Activated CD4-positive, alpha-beta T cell treated with anti-CD3 and anti-CD28 coated beads, Interleukin-2, amount 50 U/mL, for 1 hour (primary cell): Measurements from ENCODE around the gene TNKS1BP1.
"Not testable (repeated sequence)": the region's sequence is repeated elsewhere in the genome, so short reads cannot be mapped to it uniquely, and the experiment has no call there.

Experiments used
- DNase-seq: peaks from one replicate; pipeline ENCODE4 v3.0.0-alpha.2; 2020

The TNKS1BP1 gene

DNA sequence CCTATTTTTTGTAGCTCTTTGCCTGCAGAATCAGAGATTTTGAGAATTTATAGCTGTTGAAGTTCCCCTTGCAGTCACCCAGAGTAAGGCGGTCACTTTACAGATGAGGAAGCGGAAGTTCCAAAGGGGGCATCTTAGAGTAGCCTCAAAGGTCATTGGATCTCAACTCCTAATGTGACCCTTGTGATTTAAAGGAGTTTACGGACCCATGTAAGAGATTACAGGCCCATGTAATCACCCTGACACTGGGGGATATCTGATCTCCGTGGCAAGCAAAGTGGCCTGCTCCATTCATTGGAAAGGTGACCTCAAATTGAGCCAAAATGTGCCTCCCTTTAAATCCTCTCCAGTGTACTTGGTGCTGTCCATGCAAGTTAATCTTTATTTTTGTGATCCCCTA, 29.1 kb upstream of the TNKS1BP1 start:
- DNase-seq: no peak

DNA sequence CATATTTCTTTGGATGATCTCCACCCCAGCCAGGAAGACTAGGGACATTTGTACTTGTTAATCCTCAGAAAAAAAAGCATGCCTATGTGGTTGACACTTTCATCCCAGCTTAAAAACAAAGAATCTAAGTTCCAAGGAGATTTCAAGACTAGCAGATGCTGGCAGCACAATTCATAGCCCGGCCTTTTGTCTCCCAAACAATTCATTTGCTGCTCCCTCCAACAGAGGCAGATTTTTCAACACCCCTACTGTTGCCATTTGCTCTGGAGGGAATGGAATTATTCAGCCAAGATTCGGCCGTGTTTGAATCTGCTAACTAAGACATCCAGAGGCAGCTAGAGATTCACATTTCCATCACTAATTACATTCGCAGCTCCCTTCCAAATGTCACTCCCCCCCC, 28.7 kb upstream of the TNKS1BP1 start:
- no peak for DNase-seq

DNA sequence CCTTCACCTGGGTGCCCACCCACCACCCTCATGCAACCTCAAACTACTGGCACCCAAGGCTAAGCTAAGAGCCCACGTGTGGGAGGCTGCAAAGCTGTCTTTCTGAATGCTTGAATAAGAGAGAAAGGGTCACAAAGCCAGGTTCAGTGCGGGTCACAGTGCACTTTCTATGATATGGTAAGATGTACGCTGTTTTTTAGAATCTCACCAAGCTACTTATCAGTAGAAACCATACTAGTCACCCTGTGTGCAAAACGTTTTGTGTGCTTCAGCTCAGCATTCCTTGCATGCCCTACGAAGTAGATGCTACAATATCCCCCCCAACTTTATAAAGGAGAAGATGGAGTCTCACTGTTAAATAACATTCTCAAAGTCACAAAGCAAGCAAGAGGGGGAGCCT, 28.3 kb upstream of the TNKS1BP1 start:
- DNase-seq: no peak

DNA sequence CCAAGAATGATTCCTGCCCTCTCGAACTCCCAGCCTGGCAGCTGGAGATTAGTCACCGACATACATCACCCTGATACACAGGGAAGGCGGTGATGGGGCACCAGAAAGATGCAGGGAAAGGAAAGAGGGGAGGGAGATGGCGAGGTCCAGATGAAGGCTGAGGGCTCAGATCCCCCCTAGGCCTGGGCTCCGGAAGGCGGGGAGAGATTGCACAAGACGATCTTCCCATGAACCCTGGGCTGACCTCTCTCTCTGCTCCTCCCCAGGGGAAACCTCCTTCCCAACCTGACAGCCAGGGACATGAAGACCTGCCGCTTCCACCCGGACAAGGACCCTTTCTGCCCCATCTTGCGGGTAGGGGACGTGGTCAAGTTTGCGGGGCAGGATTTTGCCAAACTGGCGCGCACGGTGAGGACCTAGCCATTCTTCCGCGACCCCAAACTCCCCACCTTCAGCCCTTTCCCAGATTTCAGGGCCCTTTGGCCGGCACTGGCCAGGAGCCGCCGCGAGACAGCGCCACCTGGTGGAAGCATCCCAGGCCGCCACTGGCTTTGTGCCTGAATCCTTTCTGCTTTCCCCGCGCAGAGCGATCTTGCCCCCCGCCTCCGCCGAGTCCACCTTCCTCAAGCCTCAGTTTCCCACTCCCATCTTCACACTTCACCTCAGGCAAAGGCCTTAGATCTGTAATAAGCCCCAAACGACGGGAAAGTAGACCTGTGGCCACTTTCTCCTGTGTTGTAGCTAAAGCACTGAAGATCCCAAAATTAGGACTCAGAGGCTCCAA, 24.9 kb upstream of the TNKS1BP1 start:
- peak; percentile 60 for DNase-seq

DNA sequence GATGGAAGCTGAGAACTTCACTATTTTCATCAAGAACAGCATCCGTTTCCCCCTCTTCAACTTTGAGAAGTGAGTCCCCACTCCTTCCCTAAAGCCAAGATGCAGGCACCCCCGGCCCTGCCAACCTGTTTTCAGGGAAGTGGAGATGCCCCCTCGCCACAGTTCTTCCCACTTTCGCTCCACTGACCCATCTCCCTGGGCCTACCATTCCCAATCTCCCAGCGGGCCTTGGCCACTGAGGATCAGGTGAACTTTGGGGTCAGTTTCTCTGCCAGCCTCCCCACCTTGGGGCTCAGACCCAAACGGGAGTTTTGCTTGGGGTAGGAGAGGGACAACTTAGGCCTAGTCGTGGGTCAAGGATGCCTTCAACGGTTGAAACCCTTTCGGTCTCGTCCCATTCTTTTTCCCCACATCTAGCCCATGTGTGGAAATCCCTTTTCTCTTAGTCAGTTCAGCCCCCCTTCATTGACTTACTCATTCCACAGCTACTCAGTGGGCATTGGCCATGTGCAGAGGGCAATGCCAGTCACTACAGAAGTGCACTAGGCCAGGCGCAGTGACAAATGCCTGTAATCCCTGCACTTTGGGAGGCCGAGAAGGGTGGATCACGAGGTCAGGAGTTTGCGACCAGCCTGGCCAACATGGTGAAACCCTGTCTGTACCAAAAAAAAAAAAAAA, 24.0 kb upstream of the TNKS1BP1 start:
- no peak for DNase-seq

DNA sequence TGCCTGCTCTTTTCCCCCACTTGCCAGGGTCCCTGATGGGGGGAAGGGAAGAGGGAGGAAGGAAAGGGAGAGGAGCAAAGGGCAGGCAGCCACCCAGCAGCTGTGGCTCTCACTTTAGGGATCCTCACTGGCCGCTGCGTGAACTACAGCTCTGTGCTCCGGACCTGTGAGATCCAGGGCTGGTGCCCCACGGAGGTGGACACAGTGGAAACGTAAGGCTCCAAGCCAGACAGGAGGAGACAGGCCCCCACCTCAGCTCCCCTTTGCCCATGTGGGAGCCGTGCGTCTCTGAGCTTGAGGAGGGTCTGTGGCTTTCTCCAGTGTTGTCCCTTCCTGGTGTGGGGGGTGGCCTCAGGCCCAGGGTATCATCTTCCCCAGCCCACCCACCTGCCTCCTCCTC, 23.3 kb upstream of the TNKS1BP1 start:
- no peak for DNase-seq

DNA sequence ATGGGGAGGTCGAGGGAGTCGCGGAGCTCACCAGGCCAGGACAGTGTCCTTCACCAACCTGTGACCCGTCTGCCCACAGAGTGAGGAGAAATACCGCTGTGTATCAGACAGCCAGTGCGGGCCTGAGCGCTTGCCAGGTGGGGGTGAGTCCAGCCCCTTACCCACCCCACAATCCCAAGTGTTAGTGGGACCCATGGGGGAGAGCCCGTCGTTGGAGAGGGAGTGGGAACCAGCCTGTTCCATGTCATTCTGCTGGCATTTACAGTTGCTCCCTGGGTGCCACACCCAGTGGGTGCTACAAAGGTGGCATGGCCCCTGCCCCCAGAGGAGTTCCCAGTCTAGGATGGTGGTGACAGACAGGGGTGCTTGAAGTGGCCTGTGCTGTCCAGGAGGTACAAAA, 22.6 kb upstream of the TNKS1BP1 start:
- no peak for DNase-seq

DNA sequence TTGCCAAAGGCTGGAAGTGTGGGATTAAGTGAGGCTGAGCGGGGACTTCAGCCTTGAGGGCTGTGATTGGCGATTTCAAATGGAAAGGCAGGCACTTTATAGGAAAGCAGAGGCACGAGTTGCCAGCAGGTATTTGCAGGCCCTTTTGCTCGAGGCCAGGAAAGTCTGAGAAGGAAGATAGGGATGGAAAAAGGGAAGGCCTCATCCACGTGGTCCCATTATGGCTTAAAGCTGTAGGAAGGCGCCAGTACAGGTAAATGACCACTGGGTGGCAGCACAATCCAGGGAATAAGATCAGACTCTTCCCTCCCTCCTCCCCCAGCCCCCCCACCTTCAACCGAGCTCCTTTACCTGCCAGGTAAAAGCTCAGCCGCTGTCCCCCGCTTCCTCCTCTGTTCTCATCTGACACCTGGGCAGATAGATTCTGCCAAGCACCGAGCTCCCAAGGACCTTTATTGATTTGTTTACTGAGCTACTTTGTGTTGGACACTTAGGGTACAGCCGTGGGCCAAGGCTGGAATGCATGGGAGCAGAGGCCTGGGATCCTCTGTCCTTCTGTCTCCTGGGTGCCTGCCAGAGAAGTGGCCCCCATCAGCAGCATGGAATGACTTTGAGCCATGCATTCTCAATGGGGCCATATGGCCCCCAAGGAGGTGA, 20.9 kb upstream of the TNKS1BP1 start:
- DNase-seq: peak; percentile 69

DNA sequence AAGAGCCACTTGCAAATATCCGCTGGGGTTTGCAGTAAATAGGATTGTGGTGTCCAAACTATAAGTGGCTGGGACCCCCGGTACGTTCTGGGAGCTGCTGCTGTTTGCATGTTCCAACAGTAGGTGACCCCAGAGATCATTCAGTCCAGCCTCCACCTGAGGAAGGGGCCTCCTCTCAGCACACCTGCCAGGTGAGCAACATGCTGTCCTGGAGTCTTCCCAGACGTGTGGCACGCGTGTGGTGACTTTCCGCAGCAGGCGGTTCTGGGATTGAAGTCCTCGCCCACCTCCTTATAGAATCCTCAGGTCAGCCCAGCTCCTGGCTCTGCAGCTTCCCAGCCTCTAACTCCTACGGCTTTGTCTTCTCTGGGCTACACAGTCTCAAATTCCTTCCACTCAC, 20.1 kb upstream of the TNKS1BP1 start:
- DNase-seq: no peak

DNA sequence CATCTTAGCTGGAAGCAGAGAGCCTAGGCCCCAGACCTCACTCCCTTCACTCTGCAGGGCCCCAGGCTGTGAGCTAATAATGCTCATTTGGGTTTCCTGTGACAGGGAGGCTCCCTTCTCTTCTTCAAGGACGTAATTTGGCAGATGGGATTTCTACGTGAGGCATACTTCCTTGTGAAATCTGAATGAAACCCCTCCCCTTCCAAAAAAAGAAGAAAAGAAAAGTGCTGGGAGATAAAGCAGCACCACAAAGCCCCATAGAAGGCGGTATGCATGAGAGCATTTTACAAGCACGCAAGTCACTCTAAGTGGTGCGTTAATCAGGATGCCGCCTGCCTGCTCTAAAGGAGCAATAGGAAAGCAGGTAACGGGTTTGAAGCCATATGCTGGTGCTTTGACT, 19.1 kb upstream of the TNKS1BP1 start:
- DNase-seq: no peak

DNA sequence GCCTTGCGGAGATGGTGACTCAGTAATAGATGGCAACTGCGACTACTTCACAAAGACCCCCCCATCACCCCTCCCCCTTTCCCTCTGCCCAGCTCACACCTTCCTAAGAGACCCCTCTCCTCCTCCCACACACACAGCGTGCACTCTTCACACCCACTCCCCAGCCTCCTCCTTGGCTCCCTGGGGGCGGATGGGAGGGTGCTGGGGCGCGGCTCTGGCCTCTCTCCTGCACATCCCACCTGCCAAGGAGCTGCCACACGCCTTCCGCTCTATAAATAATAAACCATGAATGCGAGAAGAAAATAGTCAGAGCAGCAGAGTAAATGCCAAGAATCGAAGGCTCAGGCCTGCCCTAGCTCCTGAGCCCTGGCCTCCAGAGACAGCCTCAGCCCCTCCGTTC, 17.9 kb upstream of the TNKS1BP1 start:
- no peak for DNase-seq

DNA sequence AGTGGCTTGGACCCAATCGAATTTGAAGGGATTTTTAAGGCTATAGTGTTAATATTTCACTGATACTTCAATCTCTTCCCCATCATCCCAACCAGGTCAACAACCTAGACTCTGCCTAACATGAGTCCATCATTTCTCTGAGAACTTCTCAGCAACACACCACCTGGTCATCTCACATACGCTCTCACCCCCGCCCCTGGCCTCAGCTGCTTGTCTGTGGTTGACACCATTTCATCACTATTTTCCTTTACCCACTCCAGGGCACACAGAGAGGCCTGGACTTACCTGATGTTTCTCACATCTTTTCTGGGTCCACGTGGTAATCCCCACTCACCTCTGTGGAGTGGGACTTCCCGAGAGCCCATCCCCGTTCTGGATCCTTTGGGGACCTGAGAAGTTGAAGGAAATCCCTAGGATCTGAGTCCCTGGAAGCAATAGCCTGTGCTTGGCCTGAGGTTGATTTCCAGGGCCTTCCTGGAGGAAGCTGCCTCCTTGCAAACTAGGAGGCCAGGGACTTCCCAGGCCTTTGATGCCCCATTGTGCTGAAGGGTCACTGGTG, 16.6 kb upstream of the TNKS1BP1 start:
- no peak for DNase-seq

DNA sequence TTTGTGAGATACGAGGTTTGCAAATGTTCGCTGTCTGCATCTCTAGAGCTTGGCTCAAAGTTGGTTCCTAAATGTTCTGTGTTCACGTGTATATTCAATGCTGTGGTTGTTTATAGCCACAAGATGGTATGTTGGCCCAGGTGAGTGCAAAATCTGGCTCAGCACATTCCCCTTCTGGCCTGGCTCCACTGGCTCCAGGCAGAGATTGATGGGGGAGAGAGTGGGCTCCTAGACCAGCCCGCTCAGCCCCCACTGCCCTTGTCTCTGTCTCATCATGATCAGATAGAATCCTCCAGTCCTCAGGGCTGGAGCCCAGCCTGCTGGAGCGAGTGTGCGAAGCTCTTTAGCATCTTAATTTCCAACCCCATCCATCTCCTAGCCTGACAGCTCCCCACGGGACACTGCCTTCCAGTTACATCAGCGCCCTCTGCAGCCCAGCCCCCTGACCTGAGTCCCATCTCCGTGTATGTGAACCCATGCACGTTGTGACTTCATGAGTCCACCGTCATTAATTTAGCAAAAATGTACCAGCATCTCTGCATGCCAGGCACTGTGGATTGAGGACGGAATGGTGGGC, 15.4 kb upstream of the TNKS1BP1 start:
- DNase-seq: no peak

DNA sequence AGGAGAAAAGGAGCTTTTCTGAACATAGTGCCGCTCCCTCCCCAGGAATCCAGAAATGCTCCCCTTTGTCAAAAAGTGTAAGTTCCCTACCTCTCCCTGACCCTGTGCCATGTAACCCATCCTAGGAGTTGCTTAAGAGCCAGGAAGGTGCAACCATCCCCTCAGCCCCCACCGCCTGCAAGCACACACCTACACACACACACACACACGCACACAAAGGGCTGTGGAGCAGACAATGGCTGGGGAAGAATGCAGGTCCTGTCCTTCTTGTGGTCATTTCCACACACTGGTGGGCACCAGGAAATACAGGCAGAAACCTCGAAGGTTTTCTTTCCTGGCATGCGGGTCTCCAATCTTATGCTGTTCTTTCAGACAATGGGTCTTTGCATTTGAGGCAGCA, 14.6 kb upstream of the TNKS1BP1 start:
- DNase-seq: no peak

DNA sequence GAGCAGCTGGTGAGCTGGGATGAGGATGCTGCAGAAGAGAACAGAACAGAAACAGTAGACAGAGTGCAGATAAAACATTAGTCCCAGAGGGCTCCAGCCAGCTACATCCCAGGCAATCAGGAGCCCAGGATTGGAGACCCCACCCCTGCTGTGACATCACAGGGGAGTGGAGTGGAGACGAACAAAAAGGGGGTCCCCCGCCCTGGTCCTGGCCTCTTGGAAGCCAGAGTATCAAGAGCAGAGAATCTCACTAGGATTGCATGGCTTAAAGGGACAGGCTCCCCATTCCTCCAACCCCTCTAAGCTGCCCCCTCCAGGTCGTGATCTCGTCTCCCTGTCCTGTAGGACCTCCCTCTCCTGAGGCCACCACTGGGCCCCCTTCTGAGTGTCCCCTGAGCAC, 13.4 kb upstream of the TNKS1BP1 start, which contains the start of gene P2RX3:
Gene P2RX3, plus strand, starts transcription at position 211 of the 400 bp plus-strand sequence. CDS start 199 bp downstream, outside the sequence.
- no peak for DNase-seq

DNA sequence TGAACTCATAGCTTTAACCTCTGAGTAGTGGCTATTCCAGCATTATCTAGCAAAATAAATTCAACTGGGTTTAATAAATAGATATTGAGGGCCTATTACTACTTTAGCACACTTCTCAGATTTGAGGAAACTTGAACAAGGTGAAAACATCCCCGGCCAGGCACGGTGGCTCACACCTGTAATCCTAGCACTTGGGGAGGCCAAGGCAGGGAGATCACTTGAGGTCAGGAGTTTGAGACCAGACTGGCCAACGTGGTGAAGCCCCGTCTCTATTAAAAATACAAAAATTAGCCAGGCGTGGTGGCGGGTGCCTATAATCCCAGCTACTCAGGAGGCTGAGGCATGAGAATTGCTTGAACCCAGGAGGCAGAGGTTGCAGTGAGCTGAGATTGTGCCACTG, 12.1 kb upstream of the TNKS1BP1 start:
- DNase-seq: not testable (repeated sequence)

DNA sequence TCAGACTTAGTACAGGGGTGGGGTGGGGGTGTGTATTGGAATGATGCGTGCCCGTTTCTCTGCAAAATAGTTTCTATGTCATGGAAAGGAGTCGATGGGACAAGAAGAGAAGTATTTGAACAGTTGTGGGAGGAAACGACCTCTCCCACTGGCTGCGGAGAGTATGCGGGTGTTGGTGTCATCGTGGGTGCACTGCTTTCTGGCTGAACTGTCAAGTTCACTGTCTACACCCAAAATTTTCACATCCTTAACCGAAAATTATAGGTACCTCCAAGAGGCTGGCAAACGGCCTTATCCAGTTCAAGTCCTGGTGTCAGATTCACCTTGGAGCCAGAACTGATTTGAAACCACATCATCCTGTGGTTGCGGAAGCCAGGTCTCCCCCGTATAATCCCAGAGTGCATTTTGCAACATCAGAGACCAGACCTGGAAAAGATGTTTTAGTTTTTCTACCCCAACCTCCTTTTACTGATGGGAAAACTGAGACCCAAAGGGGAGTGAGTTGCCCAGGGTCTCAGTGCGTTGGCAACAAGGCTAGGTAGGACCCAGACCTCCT, 11.4 kb upstream of the TNKS1BP1 start:
- peak; percentile 19 for DNase-seq

DNA sequence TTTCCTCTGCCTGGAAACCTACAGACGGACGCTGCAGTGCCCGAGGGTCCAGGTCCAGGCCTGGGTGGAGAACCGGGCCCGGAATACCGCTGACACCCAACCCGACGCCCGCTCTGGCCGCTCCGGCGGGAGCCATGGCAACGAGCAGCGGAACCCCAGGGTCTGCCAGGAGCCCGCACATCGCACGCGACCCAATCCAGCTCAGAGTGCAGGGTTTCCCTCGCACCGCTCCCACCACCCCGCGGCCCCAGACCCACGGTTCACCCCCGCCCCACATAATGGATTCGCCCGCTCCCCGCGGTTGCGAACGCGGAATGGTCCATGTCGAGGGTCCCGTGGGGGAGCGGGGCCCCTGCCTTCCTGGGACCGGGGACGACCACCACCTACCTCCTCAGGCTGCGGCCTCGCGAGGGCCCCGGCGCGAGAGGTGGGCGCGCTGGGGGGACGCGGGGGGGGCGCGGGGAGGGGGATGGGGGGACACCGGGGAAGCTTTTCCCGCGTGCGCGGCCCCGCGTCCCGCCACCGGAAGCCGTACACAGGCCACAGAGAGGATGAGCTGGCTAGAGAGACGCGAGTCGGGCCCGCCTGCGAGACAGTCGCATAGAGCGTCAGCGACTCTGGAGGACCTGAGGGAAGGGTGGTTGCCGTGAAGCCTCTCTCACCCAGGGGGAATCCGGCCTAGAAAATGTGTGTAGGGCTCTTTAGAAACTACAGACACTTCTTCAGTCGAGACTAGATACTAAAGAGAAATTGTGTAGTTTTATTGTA, 10.8 kb upstream of the TNKS1BP1 start, which contains the start of gene SSRP1:
Gene SSRP1, minus strand, starts transcription at position 550 of the 768 bp plus-strand sequence. CDS start 771 bp downstream, outside the sequence.
- peak; percentile 83 for DNase-seq

DNA sequence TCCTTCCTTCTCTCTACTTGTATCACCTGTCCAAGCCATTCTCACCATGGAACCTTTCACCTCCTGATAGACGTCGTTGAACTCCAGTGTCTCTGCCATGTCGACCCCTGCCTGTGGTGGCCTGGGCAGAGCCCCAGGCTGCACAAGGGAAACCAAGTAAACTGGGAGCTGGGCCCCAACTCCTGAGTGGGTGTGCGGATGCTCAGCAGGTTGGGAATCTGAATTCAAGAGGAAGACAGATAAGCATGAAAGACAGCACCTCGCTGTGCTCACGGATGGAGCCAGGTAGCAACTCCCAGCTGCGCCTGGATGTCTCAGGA, 10.2 kb upstream of the TNKS1BP1 start:
- no peak for DNase-seq

DNA sequence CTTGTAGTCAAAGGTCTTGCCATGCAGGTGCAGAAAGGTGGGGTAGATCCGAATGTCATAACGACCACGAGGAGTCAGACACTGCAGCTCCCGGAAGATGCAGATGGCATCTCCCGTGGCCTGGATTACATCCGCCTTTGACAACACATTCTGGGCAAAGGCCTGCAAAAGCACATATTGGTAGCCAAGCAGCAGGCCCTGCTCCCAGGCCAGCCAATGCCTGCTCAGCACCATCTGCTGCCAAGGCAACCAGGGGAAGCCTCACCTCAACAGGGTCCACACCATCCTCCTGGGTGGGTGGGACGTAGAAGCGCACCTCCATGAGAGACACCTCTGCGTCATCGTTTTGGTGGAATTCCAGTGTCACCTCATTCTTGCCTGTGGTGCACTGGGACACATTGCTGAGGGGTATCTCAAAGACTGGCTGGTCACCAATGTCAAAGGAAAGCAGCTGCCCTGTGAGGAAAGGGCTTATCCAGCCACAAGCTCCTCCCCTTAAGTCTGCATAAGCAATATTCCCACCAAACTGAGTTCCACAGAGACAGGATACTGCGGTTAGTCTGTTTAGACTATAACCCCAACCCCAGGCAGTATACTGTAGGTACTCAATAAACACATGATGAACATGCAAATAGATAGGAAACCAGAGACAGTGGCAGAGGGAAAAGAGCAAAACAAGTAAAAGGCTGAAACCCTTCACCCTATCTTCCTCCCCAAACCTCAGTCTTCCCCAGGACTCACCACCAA, 8.1 kb upstream of the TNKS1BP1 start:
- DNase-seq: no peak

DNA sequence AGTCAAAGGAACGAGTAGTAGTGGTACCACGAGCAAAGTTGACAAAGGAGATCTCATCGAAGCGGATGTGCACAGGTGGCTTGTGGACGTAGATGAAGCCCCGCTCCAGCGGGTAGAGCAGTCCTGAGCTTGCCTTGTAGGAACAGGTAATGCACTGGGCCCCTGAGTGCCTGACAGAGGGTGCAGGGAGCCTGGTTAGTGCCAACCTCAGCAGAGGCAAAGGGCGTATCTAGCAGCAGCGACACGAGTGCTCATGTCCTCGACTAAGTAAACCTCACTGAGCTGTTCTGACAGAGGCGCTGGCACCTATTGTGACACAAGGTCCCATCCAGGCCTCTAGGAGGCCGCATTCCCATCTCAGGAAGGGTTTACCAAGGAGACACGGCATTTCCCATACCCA, 7.0 kb upstream of the TNKS1BP1 start:
- DNase-seq: no peak
